SH-SY5Y (cell line): ENCODE data around the gene METTL15.

ENCODE experiments used
- GATA2 ChIP-seq: IDR thresholded peaks from 2 replicates; pipeline ENCODE4 v1.6.1; 2011; ENCODE audit warnings: mild to moderate bottlenecking, low read depth, low read length
- GATA3 ChIP-seq: IDR thresholded peaks from 2 replicates; pipeline ENCODE4 v1.6.1; 2011; ENCODE audit warnings: low read depth, mild to moderate bottlenecking, low read length, moderate library complexity

GRCh38 chr11:28315440-28315839 is 207.3 kb downstream of the METTL15 start:
- TF ChIP-seq GATA3 (no peak), GATA2 (no peak)
